ENCODE data around the gene NVL. TPM values are rescaled to one million over a fixed set of nuclear protein-coding genes. Genes with fewer than 3 reads are reported as not detected.
"Not testable (repeated sequence)": the region's sequence is repeated elsewhere in the genome, so short reads cannot be mapped to it uniquely, and the experiment has no call there.

Gene NVL
- total RNA-seq = 19.8 and 22.3 TPM in 2 replicates

DNA sequence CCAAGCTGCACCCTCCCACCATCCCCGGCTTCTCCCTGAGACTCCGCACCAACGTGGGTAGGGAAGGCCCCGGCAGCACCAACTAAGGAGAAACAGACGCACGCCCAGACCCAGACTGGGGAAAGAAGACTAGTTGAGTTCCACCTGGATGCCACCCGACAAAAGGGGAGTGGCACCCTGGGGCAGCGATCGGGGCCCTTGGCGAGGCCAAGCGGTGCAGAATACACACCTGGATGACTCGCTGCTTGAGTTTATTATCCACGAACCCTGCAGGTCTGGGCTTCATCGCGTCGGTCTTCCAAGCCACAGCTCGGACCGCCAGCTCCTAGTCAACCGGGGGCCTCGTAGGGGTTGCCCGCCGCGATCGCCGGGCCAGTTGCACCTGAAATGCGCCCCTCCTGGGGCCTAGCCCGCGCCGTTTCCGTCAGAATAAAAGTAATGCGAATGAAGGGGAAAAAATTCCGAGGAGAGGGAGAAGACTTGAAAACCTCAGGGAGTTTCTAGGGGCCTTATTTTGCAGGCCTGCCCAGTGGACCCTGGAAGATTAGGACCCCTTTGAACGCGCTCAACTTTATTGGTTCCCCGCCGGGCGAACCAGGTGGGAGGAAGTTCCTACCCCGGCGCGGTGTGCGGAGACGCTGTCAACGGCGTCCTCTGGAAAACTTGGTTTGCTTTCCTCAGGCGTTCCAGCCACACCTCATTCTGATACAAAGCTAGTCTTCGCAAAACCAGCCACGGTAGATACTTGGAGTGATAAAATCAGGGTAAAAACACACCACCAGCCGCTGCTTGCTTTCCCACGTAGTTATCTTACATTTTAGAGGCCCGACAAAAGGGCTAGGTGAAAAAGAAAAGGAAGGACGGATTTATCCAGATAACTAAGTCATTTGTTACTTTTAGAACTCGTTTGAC, at the start of gene NVL:
NVL (minus strand) TSS at position 331 of the 912 bp plus-strand sequence; CDS start at position 286, 45 bp downstream.
- peak; percentile 72 to 91 for DNase-seq (ENCODE audit: low read depth in 2 of 2)

- no peak for DNase-seq (ENCODE audit: low read depth in 2 of 2)
Measured at GRCh38 chr1:224378855-224379631, 49.1 kb upstream of the NVL start.

- peak in 1 of 2 donors; percentile 40 for DNase-seq (ENCODE audit: low read depth in 2 of 2)
Measured at GRCh38 chr1:224377676-224378006, 47.7 kb upstream of the NVL start.

- no peak for DNase-seq (ENCODE audit: low read depth in 2 of 2)
Measured at GRCh38 chr1:224375059-224375458, 45.1 kb upstream of the NVL start.

DNA sequence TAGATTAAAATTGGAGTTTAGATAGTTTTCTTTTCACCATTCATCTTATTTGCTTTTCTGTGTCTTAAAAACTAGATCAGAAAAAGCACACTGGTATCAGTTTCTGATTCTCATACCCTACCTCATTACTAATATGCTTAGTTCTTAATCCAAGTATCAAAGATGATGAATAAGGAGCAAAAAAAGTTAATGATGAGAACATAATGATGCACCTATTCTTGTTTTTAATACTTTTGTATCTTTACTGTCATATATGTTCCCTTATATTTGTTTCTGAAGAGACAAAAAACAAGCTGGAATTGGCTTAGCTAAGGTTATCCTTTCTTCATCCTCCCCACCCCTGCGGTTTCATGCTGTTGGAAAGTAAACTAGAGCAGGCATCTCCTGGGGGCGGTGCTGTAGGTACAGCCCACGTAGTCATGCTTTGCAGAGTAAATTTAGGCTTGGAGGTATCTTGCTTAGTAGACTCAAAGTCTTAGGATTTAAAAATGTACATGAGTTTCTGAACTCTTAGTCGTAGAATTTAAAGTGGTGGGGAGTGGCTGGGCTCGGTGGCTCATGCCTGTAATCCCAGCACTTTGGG, 43.1 kb upstream of the NVL start:
- no peak for DNase-seq (ENCODE audit: low read depth in 2 of 2)

DNA sequence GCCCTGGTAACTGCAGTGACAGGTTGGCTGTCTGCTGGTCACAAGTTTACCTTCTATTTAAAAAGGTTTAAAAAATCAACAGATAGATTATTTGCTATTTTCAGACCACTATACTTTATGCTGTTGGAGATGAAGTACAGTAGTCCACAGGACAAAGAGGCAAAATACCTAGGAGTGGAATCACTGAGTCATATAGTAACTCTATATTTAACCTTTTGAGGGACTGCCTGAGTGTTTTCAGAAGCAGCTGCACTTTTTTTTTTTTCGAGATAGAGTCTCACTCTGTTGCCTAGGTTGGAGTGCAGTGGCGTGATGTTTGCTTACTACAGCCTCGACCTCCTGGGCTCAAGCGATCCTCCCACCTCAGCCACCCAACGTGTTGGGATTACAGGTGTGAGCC, 38.4 kb upstream of the NVL start:
- no peak for DNase-seq (ENCODE audit: low read depth in 2 of 2)

DNA sequence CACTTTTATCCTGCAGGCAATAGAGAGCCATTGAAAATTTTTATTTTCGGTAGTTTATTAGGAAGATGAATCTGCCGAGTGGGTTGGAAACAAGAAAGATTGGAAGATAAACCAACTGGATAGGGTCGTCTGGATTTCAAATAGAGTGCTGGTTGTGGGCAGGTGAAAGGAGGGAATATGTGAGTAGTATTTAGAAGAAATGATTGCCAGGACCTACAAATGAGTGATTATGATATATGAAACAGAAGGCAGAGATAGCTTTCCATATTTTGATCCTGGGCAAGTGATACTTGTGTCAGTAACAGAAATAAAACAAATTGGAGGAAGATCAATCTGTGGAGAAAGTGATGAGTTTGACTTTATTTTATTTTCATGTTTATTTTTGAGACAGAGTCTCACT, 29.2 kb upstream of the NVL start:
- no peak for DNase-seq (ENCODE audit: low read depth in 2 of 2)

DNA sequence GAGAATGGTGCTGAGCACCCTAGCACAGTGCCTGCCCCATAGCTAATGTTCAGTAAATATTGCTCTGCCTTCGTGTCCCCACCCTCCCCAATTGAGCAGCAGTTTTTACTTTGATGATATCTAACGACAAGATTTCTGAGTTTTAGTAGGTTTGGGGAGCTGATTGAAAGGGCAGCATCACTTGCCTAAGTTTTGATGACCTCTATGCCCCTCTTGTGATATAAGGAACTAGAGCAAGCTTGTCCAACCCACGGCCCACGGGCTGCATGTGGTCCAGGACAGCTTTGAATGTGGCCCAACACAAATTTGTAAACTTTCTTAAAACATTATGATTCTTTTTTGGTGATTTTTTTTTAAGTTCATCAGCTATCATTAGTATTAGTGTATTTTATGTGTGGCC, 28.3 kb upstream of the NVL start:
- DNase-seq (ENCODE audit: low read depth in 2 of 2) = no peak

DNA sequence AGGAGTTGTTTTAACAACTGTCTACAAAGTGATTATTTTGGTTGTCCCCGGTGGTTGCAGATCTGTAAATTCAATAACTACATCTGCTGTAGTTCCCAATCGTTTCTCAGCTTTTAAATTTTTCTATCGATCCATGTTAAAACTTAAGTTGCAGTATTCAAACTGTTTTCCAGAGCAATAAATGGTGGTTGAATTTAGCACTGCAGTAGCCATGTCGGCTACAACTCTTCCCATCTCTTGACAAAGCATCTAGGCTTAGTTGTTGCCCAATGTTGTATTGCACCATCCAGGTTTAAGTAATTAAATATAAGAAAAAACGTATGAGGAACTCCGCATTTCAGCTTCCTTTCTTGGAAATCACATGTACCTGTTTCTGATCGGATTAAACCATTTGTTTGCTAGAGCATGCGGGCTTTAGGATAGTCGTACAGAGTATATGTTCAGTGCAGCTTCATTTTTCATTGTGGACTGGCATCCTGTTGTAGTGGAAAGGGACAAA, 27.7 kb upstream of the NVL start:
- peak in 1 of 2 donors; percentile 6 for DNase-seq (ENCODE audit: low read depth in 2 of 2)

DNA sequence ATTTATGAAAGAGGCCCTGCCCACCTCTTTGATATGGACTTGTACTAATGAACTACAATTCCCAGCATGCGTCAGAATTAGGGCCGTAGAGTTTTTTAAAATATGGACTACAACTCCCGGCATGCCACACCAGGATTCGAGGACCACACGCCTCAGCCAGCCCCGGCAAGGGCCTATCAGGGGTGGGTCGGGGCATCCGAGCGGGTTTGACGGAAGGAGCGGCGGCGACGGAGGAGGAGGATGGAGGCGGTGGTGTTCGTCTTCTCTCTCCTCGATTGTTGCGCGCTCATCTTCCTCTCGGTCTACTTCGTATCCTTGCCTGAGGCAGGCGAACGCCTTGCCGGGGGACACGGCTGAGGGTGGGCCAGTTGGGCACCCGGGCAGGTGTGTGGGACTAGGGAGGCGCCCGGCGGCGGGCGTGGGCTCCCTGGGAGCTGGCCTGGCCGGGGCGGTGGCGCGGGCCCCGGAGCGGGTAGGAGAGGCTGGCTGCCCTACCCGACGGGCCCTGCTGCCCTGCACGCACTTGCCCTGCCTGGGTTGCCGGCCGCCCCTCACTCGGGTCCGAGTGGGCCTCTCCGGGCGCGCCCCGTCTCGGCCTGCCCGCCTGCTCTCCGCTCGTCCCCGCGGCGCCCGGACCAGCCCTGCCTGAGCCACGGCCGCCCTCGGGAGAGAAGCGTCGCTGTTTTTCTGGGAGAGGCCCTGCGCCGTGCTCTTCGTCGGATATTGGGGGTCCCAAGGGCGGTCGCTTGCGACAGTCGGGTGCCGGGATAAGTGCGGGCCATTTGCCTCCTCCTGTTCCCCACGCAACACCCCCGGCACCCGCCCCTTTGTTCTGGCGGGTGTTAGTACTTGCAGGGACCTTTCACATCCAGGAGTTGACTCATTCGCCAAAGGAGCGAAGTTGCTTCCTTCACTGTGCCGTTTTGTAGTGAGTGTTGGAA, 27.0 kb upstream of the NVL start, which contains the start of gene CNIH4:
CNIH4 (plus strand) TSS at position 195 of the 941 bp plus-strand sequence; CDS start at position 241, 46 bp downstream.
- peak; percentile 89 to 96 for DNase-seq (ENCODE audit: low read depth in 2 of 2)

- no peak for DNase-seq (ENCODE audit: low read depth in 2 of 2)
Measured at GRCh38 chr1:224353975-224354925, 24.3 kb upstream of the NVL start.

DNA sequence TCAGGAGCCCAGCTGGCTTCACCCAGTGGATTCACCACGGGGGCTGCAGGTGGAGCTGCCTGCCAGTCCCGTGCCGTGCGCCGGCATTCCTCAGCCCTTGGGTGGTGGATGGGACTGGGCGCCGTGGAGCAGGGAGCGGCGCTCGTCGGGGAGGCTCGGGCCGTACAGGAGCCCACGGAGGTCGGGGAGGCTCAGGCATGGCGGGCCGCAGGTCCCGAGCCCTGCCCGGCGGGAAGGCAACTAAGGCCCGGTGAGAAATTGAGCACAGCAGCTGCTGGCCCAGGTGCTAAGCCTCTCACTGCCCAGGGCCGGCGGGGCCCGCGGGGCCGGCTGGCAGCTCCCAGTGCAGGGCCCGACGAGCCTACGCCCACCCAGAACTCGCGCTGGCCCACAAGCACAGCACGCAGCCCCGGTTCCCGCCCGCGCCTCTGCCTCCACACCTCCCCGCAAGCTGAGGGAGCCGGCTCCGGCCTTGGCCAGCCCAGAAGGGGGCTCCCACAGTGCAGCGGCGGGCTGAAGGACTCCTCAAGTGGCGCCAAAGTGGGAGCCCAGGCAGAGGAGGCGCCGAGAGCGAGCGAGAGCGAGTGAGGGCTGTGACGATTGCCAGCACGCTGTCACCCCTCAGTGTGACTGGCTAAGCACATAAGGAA, 22.6 kb upstream of the NVL start:
- DNase-seq (ENCODE audit: low read depth in 2 of 2) = not testable (repeated sequence)

DNA sequence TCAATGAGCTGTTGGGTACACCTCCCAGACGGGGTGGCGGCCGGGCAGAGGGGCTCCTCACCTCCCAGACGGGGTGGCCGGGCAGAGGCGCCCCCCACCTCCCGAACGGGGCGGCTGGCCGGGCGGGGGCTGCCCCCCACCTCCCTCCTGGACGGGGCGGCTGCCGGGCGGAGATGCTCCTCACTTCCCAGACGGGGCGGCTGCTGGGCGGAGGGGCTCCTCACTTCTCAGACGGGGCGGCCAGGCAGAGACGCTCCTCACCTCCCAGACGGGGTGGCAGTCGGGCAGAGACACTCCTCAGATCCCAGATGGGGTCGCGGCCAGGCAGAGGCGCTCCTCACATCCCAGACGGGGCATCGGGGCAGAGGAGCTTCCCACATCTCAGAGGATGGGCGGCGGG, 19.7 kb upstream of the NVL start:
- not testable (repeated sequence) for DNase-seq (ENCODE audit: low read depth in 2 of 2)

DNA sequence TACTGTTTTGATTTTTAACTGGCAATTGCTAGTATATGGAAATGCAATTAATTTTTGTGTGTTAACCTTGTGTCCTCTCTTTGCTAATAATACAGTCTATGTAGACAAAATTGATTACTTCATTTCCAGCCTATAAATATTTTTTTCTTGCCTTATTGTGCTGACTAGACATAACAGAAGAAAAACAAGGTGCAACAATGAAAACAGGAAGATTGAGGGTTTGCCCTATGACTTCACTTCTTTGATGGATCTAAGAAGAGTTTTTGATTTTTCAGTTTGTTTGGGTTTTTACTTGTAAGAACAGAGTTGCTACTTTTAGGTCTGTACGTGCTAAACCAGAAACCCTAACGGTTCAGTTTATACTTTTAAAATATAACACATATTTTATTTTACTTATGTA, 18.2 kb upstream of the NVL start:
- DNase-seq (ENCODE audit: low read depth in 2 of 2) = no peak

GRCh38 chr1:224343679-224344078, 13.7 kb upstream of the NVL start:
- no peak for DNase-seq (ENCODE audit: low read depth in 2 of 2)

GRCh38 chr1:224340453-224341384, 10.7 kb upstream of the NVL start:
- peak in 1 of 2 donors; percentile 15 for DNase-seq (ENCODE audit: low read depth in 2 of 2)

DNA sequence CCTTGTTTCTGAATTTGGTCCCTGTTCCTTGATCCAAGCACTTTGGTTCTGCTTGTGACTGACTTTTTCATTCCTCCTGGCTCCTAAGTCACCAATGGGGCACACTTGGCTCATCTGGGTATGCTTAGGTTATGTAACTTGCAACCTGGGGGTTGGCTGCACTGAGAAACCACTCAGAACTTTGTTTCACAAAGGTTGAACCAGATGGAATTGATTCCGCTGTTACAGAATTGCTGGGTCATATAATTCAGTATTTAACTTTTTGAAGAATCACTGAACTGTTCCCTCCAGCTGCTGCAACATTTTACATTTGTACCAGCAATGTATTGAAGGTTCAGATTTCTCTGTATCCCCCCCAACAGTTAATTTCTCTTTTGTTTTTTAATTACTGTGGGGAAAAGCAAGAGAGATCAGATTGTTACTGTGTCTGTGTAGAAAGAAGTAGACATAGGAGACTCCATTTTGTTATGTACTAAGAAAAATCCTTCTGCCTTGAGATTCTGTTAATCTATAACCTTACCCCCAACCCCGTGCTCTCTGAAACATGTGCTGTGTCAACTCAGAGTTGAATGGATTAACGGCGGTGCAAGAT, 9.6 kb upstream of the NVL start:
- no peak for DNase-seq (ENCODE audit: low read depth in 2 of 2)
